Prostate gland (tissue), 2 donors: ENCODE measurements around the gene CDH9. TPM values are rescaled to one million over a fixed set of nuclear protein-coding genes. Genes with fewer than 3 reads are reported as not detected.

ENCODE experiments used
- DNase-seq: peaks from one replicate; pipeline ENCODE4 v3.0.0-alpha.2; 2019; ENCODE audit warnings: low spot score
- H3K27ac ChIP-seq, 2 donors: fragments of 200-600 bp; sonication (generic); 2 replicates each; pipeline ENCODE4 v1.5.1; 2017 to 2019
- H3K27me3 ChIP-seq: fragments of 200-600 bp; sonication (generic); replicated peaks from 2 replicates; pipeline ENCODE4 v1.5.1; 2019; ENCODE audit not compliant: insufficient read depth
- H3K36me3 ChIP-seq, 2 donors: fragments of 200-600 bp; sonication (generic); 1 replicate in 1 of 2; 2 replicates in 1 of 2; pipeline versions ENCODE4 v1.5.1 to v1.8.1; 2017 to 2019
- H3K4me1 ChIP-seq: fragments of 200-600 bp; sonication (generic); replicated peaks from 2 replicates; pipeline ENCODE4 v1.5.1; 2019
- H3K4me3 ChIP-seq, 2 donors: fragments of 200-600 bp; sonication (generic); 2 replicates each; pipeline ENCODE4 v1.5.1; 2017 to 2019
- H3K9me3 ChIP-seq: fragments of 200-600 bp; sonication (generic); 2 replicates; pipeline ENCODE4 v1.5.1; 2017
- CTCF ChIP-seq, 4 experiments: fragments of 200-600 bp in 2 of 4; fragments of 450-650 bp in 2 of 4; sonication (generic) in 2 of 4; IDR thresholded peaks; 1 replicate in 3 of 4; 2 replicates in 1 of 4; pipeline ENCODE4 v1.5.1; 2016 to 2019; ENCODE audit warnings: antibody characterized with exemption in 4 of 4, mild to moderate bottlenecking in 2 of 4, moderate library complexity in 2 of 4
- POLR2A ChIP-seq: fragments of 450-650 bp; IDR thresholded peaks from one replicate; pipeline ENCODE4 v1.6.1; 2016; ENCODE audit warnings: antibody characterized with exemption, mild to moderate bottlenecking
- POLR2AphosphoS5 ChIP-seq: sonication (generic); formaldehyde crosslinking; IDR thresholded peaks from one replicate; pipeline ENCODE4 v1.6.1; 2017; ENCODE audit warnings: antibody characterized with exemption
- WGBS: methylation state at CpG from one replicate; pipeline ENCODE4 v1.1.5; 2018; 5-methylcytosine and 5-hydroxymethylcytosine counted together
- intact Hi-C: fragments of 100-400 bp; cut with DNase I; formaldehyde crosslinking; loops from one replicate; pipeline ENCODE4 v1.14.2; 2022
- total RNA-seq, 2 donors: library from RNA; depleted of rRNA; stranded (reverse); fragments of >200 nt; gene quantifications; one replicate each; pipeline ENCODE4 v1.1.0, GENCODE V29; 2016

The CDH9 gene
- total RNA-seq, 2 donors from 2014 or later: not detected

- DNase-seq: no peak
- Histone ChIP-seq H3K9me3 (no peaks in the 10 kb centered on the region), H3K27me3 (no peaks in the 10 kb centered on the region), H3K4me3 (no peak overlapping the region), H3K27ac (no peak overlapping the region), H3K36me3 (no peaks in the 10 kb centered on the region), H3K4me1 (no peaks in the 10 kb centered on the region)
- intact Hi-C loops: no loop called here
- TF ChIP-seq POLR2AphosphoS5 (no peak), POLR2A (no peak), CTCF (IDR thresholded peaks at IDR 0.05) (no peak)
Measured at GRCh38 chr5:26893078-26893477, 145.3 kb downstream of the CDH9 start.

DNA sequence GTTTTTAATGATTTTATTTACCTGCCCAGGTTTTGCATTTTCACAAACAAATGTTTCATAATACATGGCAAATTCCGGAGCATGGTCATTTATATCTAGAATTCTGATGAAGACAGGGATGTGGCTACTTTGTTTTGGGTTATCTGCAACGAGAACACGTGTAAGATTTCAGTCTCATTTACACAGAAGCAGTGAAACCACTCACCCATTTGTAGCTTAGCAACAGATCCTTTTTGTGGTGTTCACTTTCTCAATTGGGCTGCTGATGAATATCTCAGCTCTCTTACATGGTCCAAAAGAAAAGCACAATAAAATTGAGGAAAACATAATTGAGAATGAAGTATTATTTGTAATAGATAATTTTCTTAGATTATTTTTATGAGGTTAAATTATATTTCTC lies 148.6 kb downstream of the CDH9 start:
- 19% methylated on average over 3 of the region's 3 CpGs for WGBS
- TF ChIP-seq POLR2AphosphoS5 (no peak), CTCF (IDR thresholded peaks at IDR 0.05) (no peak), POLR2A (no peak)
- H3K4me3 ChIP-seq: no peak overlapping the region

GRCh38 chr5:26884481-26884880 lies 153.9 kb downstream of the CDH9 start:
- no peak for DNase-seq
- Histone ChIP-seq H3K4me3 (no peak overlapping the region), H3K9me3 (no peaks in the 10 kb centered on the region), H3K36me3 (no peaks in the 10 kb centered on the region), H3K4me1 (no peaks in the 10 kb centered on the region), H3K27ac (no peak overlapping the region), H3K27me3 (no peaks in the 10 kb centered on the region)
- TF ChIP-seq CTCF (IDR thresholded peaks at IDR 0.05) (no peak), POLR2A (no peak), POLR2AphosphoS5 (no peak)
- intact Hi-C loops: no loop called here
- 64% methylated on average over 2 of the region's 2 CpGs for WGBS

More for the DNA sequence above, 148.6 kb downstream of the CDH9 start:
- no peaks in the 10 kb centered on the region for H3K4me1 ChIP-seq
- intact Hi-C loops: no loop called here
- DNase-seq: no peak
- no peaks in the 10 kb centered on the region for H3K27me3 ChIP-seq
- no peaks in the 10 kb centered on the region for H3K36me3 ChIP-seq
- H3K27ac ChIP-seq: no peak overlapping the region
- H3K9me3 ChIP-seq: no peaks in the 10 kb centered on the region

- no peak for DNase-seq
- Histone ChIP-seq H3K27ac (no peak overlapping the region), H3K4me3 (no peak overlapping the region), H3K36me3 (no peaks in the 10 kb centered on the region), H3K4me1 (no peaks in the 10 kb centered on the region), H3K27me3 (no peaks in the 10 kb centered on the region), H3K9me3 (no peaks in the 10 kb centered on the region)
- TF ChIP-seq POLR2A (no peak), POLR2AphosphoS5 (no peak), CTCF (IDR thresholded peaks at IDR 0.05) (no peak)
- 62% methylated on average over 5 of the region's 5 CpGs for WGBS
- intact Hi-C loops: no loop called here
Measured at GRCh38 chr5:26883375-26883774, 155.0 kb downstream of the CDH9 start.

DNA sequence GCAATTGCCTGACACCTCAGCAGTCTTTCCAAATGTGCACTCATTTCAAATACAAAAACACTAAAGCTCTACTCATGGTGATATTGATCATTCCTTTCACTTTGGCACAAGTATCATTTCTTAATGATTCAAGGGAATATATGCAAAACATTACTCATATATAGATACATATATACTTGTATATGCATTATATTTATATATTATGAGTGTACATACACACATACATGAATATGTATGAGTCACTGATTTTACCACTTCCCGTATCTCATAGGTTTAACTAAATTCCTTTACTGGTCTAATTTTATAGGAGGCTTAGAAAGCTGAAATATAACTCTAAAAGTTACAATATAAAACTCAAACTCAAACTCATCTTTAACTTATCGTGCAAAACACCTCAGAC lies 156.5 kb downstream of the CDH9 start:
- TF ChIP-seq POLR2A (no peak), CTCF (IDR thresholded peaks at IDR 0.05) (no peak), POLR2AphosphoS5 (no peak)
- no peak overlapping the region for H3K4me3 ChIP-seq
- H3K4me1 ChIP-seq: no peaks in the 10 kb centered on the region
- no peaks in the 10 kb centered on the region for H3K27me3 ChIP-seq
- no peak for DNase-seq
- H3K9me3 ChIP-seq: no peaks in the 10 kb centered on the region
- intact Hi-C loops: no loop called here
- H3K36me3 ChIP-seq: no peaks in the 10 kb centered on the region
- 49% methylated on average over 2 of the region's 2 CpGs for WGBS
- no peak overlapping the region for H3K27ac ChIP-seq
